Measurements from ENCODE around the gene DPP6. TPM values are rescaled to one million over a fixed set of nuclear protein-coding genes. Genes with fewer than 3 reads are reported as not detected.

DPP6 gene
- total RNA-seq, 1 donor from 2014 or later: 0.62 TPM

DNA sequence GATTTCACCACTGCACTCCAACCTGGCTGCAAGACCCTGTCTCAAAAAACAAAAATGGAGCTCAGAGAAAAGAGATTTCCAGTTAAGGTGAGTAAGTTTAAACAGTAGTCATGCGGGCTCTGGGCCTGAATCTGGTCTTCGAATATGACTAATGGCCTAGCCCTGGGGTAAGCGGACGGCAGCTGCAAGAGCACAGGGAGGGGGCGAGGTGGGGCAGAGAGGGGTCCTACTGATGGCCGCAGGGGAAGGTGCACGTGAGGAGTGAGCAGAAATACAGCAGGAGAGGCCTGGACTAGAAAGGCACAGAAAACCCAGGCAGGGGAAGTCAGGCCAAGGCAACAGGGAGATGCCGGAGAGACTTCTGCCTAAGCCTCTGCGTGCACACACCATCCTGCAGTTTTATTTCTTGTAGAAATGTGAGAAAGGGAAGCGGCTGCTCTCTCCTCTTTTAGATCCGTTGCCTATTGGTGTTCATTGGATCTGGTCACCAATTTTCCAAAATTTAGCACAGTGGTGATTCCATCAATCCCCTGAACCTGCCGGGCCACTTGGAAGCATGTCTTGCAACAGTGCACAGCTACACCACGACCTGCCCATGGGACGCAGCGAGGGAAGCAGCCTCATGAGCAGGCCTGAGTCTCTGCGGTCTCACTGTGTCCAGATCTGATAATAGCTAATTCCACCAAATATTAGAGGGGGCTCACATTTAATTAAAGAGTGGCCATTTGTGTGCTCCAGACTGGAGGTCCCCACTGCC lies 811.7 kb downstream of the DPP6 start:
- intact Hi-C loops (cut with DNase I): no loop called here
- ATAC-seq (no peak), DNase-seq (ENCODE audit: low spot score) (no peak)

DNA sequence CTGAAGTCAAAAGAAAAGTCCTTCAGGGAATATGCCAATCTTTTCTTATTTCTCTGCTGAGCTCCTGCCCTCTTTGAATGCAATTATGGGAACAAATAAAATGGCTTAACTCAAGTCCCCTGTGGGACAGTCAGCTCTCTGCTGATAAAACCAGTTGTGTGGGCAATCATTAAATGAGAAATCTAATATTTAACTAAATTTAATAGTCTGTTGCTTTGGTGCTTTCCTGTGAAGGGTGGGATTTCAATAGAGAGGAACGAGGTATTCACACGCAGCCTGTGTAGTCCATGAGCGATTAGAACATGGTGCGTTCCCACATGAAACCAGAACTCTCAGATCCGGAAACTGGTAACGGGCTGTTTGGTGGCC lies 812.3 kb downstream of the DPP6 start:
- DNase-seq (ENCODE audit: low spot score): no peak
- intact Hi-C loops (cut with DNase I): no loop called here
- no peak for ATAC-seq

DNA sequence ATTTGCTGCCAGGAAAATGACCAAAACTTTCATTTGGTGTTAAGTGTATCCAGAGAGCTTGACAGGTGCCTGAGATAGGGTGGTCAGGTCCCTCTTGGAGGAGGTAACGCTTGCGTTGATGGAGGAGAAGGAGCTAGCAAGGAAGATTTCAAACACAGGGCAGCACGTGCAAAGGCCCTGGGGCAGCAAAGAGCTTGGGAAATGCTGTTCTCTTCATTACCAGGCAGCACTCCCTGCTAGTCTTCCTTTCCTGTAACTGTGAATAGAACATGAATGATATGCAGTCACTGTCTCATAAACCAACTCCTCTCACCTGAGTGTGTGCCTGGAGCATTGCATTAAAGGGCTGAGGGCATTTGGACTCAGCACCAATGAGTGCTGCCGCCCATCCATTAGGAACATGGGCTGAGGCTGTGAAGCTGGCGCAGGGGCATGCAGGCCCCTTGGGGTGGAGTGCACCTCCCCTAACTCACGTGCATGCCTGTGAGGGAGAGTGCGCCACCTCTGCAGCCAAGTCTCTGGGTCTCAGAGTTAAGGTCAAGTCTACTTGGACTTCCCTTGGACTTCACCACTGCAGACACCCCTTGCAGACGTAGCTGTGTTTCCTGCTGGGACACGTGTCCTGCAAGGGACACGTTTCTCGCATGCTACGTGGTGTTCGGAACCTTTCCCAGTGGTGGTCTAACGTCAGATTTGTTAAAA lies 813.9 kb downstream of the DPP6 start:
- intact Hi-C loops (cut with DNase I): no loop called here
- no peak for ATAC-seq
- no peak for DNase-seq (ENCODE audit: low spot score)

DNA sequence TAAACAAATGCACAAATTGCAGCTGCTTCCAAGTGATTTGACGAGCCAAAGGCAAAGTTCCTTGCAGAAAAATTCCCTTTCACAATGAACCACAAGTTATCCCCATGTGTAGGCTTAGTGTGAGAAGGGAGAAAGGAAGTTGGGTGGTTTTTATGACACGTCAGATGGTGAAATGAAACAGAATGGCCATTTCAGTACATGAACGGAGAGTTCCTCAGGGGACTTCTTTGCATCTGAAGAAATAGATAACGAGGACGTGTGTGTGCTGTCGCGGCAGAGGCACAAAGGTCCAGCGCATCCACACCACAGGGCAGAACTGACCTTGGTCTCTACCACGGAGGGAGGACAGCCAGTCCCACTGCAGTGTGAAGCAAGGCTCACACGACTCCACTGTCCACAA lies 814.9 kb downstream of the DPP6 start:
- intact Hi-C loops (cut with DNase I): no loop called here
- DNase-seq (ENCODE audit: low spot score) (no peak), ATAC-seq (no peak)

DNA sequence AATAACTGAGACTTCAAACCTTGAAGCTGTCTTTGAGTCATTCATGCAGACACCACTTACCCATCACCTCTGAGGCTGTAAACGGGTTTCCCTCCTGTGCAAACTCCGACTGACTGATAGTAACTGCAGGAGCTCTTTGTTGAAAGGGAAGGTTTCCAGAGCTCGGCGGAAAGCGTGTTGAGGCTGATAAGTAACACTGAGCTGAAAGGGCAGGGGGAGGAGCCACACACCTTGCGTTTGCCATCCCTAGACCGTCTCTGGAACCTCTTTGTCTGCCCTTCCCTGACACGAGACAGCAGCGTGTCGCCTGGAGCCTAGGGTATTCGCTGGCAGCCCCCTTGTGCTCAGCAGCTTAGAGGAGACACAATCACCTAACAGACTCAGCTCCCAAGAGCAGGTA lies 816.7 kb downstream of the DPP6 start:
- ATAC-seq (no peak), DNase-seq (ENCODE audit: low spot score) (no peak)
- intact Hi-C loops (cut with DNase I): no loop called here

DNA sequence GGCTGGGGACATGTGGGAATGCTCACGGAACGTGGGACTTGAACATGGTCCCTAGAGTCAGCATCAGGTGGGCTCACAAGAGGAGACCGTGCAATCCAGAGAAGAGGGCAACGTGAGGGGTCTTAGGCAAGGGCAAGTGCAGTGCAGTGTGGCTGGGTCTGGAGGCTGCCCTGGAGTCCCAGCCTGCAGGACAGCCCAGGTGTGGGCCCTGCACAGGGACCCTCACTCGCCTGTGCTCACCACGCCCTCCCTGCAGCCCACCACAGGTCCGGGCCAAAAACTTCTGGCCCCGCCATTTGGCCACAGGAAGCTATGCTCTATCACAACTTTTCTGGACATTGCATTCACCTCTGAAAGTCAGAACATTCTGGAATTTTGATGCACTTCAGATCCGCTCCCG lies 817.2 kb downstream of the DPP6 start:
- ATAC-seq (no peak), DNase-seq (ENCODE audit: low spot score) (no peak)
- intact Hi-C loops (cut with DNase I): no loop called here

DNA sequence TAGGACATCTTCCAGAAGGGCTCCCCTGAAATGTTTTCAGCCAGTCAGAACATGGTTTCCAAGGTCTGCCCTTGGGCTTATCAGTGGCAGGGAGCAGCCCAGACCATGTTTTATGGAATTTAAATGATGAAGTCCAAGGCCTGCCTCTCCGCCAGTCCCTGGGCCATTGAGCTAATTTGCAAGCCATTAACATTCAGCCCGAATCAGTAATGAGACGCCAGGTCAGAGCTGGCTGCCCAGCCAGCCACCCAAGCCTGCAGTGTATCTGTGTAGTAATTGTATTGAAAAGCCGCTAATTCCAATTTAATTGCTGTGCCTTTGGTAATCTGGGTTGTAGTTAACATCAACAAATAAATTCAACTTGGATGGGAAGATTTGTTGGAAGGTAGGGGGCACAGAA lies 819.3 kb downstream of the DPP6 start:
- DNase-seq (ENCODE audit: low spot score): no peak
- intact Hi-C loops (cut with DNase I): no loop called here
- no peak for ATAC-seq

DNA sequence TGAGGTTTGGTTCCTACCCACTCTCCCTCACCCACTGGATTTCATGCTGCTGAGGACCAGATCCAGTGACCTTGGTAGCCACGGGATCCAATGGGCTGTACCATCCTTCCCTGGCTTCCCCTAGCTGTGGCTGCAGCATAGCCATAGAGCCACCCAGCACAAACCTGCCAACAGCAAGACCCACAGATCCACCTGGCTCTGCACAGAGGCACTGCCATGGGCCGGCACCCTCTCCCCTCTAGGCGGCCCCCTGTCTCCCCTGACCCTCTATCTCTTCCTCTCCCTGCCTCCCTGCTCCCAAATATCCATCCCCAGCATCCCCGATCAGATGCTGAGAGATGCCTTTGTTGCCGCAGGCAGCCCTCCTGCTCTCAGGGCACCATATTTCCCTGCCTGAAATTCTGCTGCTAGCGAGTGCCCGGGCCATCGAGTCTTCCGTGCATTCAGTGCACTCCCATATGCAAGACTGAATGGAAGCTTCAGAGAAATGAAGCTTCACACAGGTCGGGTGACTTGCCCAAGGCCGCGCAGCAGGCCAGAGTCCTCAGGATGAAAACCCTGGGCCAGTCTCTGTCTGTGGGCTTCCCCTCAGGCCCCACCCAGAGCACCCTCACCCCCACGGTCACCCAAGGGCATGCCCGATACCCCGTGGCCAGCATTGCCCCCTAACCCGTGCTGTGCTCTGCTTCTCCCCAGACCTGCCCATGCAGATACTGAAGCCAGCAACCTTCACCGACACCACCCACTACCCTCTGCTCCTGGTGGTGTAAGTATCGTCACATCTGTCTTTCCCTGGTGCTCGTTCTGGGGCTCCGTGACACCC lies 819.9 kb downstream of the DPP6 start:
- ATAC-seq (no peak), DNase-seq (ENCODE audit: low spot score) (no peak)
- intact Hi-C loops (cut with DNase I): no loop called here

DNA sequence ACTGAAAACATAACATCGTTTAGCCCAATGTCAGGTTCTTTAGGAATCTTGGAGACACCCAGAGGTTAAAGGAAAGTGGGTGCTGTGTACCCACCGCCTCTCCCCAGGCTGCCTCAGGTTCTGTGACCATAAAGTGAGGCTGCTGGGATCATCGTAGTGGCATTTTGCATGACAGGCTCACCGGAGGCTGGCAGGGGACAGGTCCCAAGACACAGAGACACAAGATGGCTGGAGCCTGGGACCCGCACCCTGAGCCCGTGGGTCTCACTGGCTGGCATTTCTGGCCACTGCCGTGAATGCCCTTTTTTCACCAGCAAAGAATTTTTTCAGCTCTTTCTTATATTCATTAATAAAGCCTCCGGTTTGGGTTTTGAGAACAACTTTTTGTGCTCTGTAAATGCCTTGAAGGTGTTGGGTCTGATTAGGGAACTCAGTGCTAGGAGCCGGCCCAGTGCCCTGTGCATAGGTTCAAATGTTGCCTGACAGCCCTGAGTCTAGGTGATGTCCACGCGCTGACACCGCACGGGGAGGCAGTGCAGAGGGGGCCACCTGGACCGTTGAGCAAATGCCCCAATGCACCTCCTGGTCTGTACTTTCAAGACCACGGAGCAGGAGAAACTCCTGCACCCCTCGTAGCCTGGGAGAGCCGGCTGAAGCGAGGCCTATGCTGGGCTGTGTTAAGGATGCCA lies 820.8 kb downstream of the DPP6 start:
- no peak for DNase-seq (ENCODE audit: low spot score)
- intact Hi-C loops (cut with DNase I): no loop called here
- ATAC-seq: no peak

DNA sequence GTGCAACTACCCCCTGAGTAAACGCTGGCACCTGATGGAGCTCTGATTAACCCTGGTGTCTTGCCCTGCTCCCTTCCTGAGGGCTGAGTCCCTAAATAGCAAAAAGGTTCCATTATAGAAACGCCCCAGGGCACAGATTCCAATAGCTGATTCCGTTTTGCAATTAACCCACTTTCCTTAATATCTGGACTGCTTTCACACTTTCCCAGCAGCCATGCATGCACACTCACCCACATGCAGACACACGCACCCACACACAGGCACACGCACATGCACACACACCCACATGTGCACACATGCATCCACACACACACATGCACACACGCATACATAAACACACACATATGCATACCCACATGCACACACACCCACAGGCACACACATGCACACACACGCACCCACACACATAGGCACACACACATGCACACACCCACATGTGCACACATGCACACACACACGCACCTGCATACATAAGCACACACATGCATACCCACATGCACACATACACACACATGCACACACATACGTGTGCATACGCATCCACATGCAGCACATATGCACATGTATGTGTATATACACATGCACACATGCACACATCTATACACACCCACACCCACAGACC lies 821.4 kb downstream of the DPP6 start:
- DNase-seq (ENCODE audit: low spot score) (no peak), ATAC-seq (no peak)
- intact Hi-C loops (cut with DNase I): no loop called here

DNA sequence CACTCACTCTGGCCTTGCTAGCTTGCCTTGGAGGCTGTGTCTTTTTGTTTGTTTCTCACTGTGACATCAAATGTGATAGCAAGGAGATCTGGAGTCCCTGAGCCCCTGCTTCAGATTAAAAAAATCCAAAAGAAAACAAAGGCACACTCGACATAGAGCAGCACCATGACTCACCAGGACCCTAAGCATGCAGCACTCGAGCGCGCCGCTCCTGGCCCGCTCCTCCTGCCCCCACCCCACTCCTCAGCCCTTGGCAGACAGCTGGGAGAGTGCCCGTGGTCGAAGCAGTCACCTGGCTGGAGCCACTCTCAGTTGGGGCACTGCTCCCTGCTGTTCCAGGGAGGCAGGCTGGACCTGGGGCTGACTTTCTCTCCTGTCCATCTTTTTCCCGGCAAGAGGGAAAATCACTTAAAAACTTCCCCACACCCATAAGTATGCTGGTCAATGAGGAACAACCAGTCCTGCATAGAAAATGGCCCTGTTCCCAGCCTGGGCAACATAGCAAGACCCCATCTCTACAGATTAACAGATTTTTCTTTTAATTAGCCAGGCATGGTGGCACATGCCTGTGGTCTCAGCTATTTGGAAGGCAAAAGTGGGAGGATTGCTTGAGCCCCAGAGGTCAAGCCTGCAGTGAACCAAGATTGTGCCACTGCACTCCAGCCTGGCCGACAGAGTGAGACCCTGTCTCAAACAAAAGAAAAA lies 822.4 kb downstream of the DPP6 start:
- no peak for ATAC-seq
- intact Hi-C loops (cut with DNase I): no loop called here
- no peak for DNase-seq (ENCODE audit: low spot score)

DNA sequence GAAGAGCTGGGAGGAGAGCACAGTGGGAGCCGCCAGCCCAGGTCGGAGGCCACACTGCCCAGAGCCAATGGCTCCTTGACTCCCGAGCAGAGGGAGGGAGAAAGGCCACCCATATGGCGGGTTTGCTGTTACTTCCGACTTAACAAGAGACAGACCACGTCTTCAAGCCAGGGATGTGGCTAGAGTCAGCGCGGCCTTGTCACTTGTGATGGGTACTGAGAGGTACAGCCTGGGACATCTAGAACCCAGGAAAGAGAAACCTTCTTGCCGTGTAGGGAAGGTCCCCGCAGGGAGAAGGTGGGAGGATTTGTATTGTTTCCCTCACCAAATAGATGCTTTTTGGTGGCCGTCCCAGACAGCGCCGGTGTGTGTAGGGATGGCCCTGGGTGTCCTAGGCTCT lies 823.1 kb downstream of the DPP6 start:
- intact Hi-C loops (cut with DNase I): no loop called here

DNA sequence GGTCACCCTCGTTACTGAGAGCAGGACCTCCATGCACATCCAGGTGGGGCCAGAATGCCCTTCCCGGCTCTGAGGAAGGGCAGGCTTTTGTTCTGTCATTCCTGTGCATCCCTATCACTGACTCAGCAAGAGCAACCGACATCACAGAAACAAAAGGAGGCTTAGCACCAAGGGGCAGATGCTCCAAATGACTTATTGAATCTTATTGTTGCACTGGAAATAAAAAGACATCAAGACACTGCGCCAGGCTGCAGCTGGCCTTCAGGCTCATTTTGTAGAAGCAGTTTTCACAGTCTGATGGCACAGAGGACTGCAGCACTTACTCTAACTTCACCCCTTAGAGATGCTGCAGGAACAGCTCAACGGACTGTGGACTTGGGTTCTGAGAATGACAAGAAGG lies 824.3 kb downstream of the DPP6 start:
- ATAC-seq (no peak), DNase-seq (ENCODE audit: low spot score) (no peak)
- intact Hi-C loops (cut with DNase I): no loop called here

More for the DNA sequence above, 823.1 kb downstream of the DPP6 start:
- ATAC-seq: no peak
- no peak for DNase-seq (ENCODE audit: low spot score)

DNA sequence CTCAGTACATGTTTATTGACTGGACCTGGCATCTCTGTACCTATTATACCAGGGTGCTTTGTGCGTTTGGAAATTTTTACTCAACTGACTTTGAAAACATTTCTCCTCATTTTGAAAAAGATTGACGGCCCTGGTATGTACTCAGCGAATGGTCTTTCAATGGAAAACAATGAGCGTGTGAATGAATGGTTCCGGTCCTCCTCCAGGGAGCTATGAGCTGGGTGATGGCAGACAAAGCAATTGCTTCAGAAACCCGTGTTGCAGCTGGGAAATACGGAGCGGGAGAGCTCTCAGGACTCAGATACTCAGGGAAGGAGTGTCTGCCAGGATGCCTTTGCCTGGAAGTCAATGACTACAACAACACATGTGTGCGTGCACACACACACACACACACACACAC lies 824.8 kb downstream of the DPP6 start:
- intact Hi-C loops (cut with DNase I): no loop called here
- ATAC-seq (no peak), DNase-seq (ENCODE audit: low spot score) (no peak)

DNA sequence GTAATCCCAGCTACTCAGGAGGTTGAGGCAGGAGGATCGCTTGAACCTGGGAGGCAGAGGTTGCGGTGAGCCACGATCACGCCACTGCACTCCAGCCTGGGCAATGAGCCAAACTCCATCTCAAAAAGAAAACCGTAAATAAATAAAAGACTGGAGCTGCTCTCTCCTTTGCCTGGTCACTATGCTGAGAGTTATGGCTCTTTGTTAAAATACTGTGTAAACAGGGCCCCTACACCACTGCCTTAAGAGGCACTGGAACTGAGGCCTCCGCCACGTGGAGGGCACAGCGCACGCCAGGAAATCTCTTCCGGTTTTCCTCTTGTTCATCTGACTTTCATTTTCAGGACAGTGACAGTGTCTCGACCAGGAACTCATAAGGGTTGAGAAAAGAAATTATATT lies 827.4 kb downstream of the DPP6 start:
- intact Hi-C loops (cut with DNase I): no loop called here
- no peak for DNase-seq (ENCODE audit: low spot score)
- ATAC-seq: no peak

DNA sequence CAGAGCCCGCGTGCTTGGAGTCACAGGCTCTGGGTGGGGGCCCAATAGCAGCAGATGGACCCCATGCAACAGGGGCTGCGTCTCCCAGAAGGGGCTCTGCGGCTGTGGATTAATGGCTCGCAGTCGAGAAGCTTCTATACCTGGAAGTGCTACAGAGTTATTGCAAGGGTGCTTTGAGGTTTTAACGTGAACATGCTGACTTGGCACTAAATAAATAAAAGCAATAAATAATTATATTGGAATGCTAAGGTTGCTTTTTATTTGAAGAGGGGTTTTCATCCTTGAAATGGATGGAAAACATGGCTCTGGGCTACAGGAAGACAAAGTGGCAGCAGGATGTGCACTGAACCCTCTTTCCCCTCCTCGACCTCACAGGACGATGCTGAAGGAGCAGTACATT lies 828.3 kb downstream of the DPP6 start:
- intact Hi-C loops (cut with DNase I): no loop called here
- no peak for DNase-seq (ENCODE audit: low spot score)
- ATAC-seq: no peak

DNA sequence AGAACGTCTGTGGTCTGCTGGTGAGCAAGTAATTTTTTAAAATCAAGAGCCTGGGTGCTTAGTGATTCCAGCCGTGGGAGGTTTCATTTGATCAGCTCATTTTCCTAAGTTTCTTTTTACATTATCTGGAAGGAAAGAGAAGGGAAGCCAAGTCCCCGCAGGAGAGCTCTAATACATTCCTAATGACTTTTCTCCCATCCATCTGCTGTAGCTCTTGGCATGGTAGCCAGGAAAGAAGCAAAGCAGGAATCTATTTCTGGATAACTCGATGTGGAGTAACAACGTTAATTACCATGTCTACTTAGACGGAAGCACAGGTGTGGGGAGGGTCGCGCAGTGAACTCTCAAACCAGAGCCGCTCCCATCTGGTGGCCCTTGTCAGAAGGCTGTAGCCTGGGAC lies 828.8 kb downstream of the DPP6 start:
- intact Hi-C loops (cut with DNase I): no loop called here
- ATAC-seq (no peak), DNase-seq (ENCODE audit: low spot score) (no peak)

DNA sequence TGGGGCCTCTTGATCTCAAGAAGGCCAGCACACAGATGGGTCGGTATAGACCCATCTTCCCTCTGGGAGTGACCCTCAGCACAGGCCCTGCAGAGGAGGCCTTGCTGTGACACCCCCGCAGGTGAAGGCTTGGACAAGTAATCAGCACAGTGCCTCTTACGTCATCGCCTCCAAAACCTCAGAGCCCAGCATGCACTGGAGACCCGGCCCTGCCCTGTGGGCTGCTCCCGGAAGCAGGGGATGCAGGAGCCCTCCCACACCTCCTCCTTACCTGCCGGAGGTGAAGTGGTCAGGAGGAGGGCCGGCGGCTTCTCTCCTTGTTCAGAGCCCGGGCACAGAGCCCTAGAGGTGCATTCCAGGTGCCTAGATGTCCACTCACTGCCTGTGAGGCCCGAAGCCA lies 829.3 kb downstream of the DPP6 start:
- DNase-seq (ENCODE audit: low spot score): no peak
- no peak for ATAC-seq
- intact Hi-C loops (cut with DNase I): no loop called here

All from sciatic nerve (tissue), 2 donors.